GM19467 (cell line): ENCODE data around the gene EVC2.

Experiments
- ATAC-seq: cut with Tn5 transposase; IDR thresholded peaks from one replicate; pipeline ENCODE4 v1.9.1; 2021; ENCODE audit warnings: mild to moderate bottlenecking, moderate library complexity; ENCODE audit not compliant: unreplicated experiment

EVC2 gene

GRCh38 chr4:5515646-5516045 lies 192.7 kb downstream of the EVC2 start:
- no peak for ATAC-seq
